Effector memory CD4-positive, alpha-beta T cell (primary cell): ENCODE data around the gene NUP98.

Experiments used
- DNase-seq, 3 donors: peaks; one replicate each; pipeline ENCODE4 v3.0.0-alpha.2; 2020
- H3K27ac ChIP-seq: 2 replicates; pipeline ENCODE4 v1.7.0; 2013; ENCODE audit warnings: mild to moderate bottlenecking, low read length, moderate library complexity; ENCODE audit not compliant: insufficient read depth, poor library complexity, severe bottlenecking
- H3K27me3 ChIP-seq: replicated peaks from 2 replicates; pipeline ENCODE4 v1.7.0; 2013; ENCODE audit warnings: mild to moderate bottlenecking, low read length; ENCODE audit not compliant: insufficient read depth, control insufficient read depth, poor library complexity, severe bottlenecking
- H3K36me3 ChIP-seq: 2 replicates; pipeline ENCODE4 v1.7.0; 2013; ENCODE audit warnings: mild to moderate bottlenecking, low read length, moderate library complexity; ENCODE audit not compliant: control insufficient read depth, insufficient read depth
- H3K4me1 ChIP-seq: 2 replicates; pipeline ENCODE4 v1.7.0; 2013; ENCODE audit warnings: low read length, mild to moderate bottlenecking; ENCODE audit not compliant: control insufficient read depth, insufficient read depth, poor library complexity, severe bottlenecking
- H3K4me3 ChIP-seq: 2 replicates; pipeline ENCODE4 v1.7.0; 2013; ENCODE audit warnings: low read length, low read depth, mild to moderate bottlenecking; ENCODE audit not compliant: insufficient read depth, poor library complexity, severe bottlenecking
- H3K9me3 ChIP-seq: 2 replicates; pipeline ENCODE4 v1.7.0; 2013; ENCODE audit warnings: mild to moderate bottlenecking, low read length, moderate library complexity; ENCODE audit not compliant: control insufficient read depth

Gene NUP98

GRCh38 chr11:3836903-3837302, 39.5 kb upstream of the NUP98 start:
- peaks cover 74% of the 10 kb centered on the region for H3K4me1 ChIP-seq
- H3K9me3 ChIP-seq: no peaks in the 10 kb centered on the region
- DNase-seq: peak; percentile 15 to 46 (median 39)
- H3K4me3 ChIP-seq: peak overlapping the region; percentile 48
- H3K36me3 ChIP-seq: peaks cover 6% of the 10 kb centered on the region
- H3K27ac ChIP-seq: peak overlapping the region; percentile 98
- no peaks in the 10 kb centered on the region for H3K27me3 ChIP-seq

- H3K4me3 ChIP-seq: no peak overlapping the region
- H3K36me3 ChIP-seq: peaks cover 18% of the 10 kb centered on the region
- H3K4me1 ChIP-seq: peaks cover 81% of the 10 kb centered on the region
- H3K27ac ChIP-seq: peak overlapping the region; percentile 48
- no peak for DNase-seq
- H3K27me3 ChIP-seq: no peaks in the 10 kb centered on the region
- H3K9me3 ChIP-seq: no peaks in the 10 kb centered on the region
Measured at GRCh38 chr11:3835751-3836150, 38.4 kb upstream of the NUP98 start.

- no peaks in the 10 kb centered on the region for H3K9me3 ChIP-seq
- H3K27me3 ChIP-seq: no peaks in the 10 kb centered on the region
- H3K4me3 ChIP-seq: no peak overlapping the region
- H3K27ac ChIP-seq: peak overlapping the region; percentile 48
- DNase-seq: no peak
- peaks cover 83% of the 10 kb centered on the region for H3K4me1 ChIP-seq
- H3K36me3 ChIP-seq: peaks cover 26% of the 10 kb centered on the region
Measured at GRCh38 chr11:3834664-3835461, 37.5 kb upstream of the NUP98 start.

- peaks cover 30% of the 10 kb centered on the region for H3K36me3 ChIP-seq
- peak overlapping the region; percentile 48 for H3K27ac ChIP-seq
- DNase-seq: no peak
- no peak overlapping the region for H3K4me3 ChIP-seq
- H3K4me1 ChIP-seq: peaks cover 79% of the 10 kb centered on the region
- H3K27me3 ChIP-seq: no peaks in the 10 kb centered on the region
- H3K9me3 ChIP-seq: no peaks in the 10 kb centered on the region
Measured at GRCh38 chr11:3834349-3834663, 37.0 kb upstream of the NUP98 start.

GRCh38 chr11:3833449-3833848, 36.1 kb upstream of the NUP98 start:
- H3K4me1 ChIP-seq: peaks cover 72% of the 10 kb centered on the region

GRCh38 chr11:3832816-3833215, 35.5 kb upstream of the NUP98 start:
- peaks cover 66% of the 10 kb centered on the region for H3K4me1 ChIP-seq
- peaks cover 34% of the 10 kb centered on the region for H3K36me3 ChIP-seq
- H3K27me3 ChIP-seq: no peaks in the 10 kb centered on the region
- H3K9me3 ChIP-seq: no peaks in the 10 kb centered on the region
- H3K4me3 ChIP-seq: no peak overlapping the region
- peak overlapping the region; percentile 48 for H3K27ac ChIP-seq
- no peak for DNase-seq

More at GRCh38 chr11:3833449-3833848, 36.1 kb upstream of the NUP98 start:
- Histone ChIP-seq H3K4me3 (no peak overlapping the region), H3K9me3 (no peaks in the 10 kb centered on the region), H3K27ac (peak overlapping the region; percentile 48), H3K27me3 (no peaks in the 10 kb centered on the region), H3K36me3 (peaks cover 31% of the 10 kb centered on the region)
- DNase-seq: no peak

- H3K9me3 ChIP-seq: no peaks in the 10 kb centered on the region
- no peaks in the 10 kb centered on the region for H3K27me3 ChIP-seq
- no peak for DNase-seq
- H3K27ac ChIP-seq: peak overlapping the region; percentile 48
- H3K36me3 ChIP-seq: peaks cover 46% of the 10 kb centered on the region
- H3K4me1 ChIP-seq: peaks cover 55% of the 10 kb centered on the region
- no peak overlapping the region for H3K4me3 ChIP-seq
Measured at GRCh38 chr11:3831378-3832239, 34.3 kb upstream of the NUP98 start.

- H3K27me3 ChIP-seq: no peaks in the 10 kb centered on the region
- no peaks in the 10 kb centered on the region for H3K9me3 ChIP-seq
- peaks cover 52% of the 10 kb centered on the region for H3K4me1 ChIP-seq
- peaks cover 55% of the 10 kb centered on the region for H3K36me3 ChIP-seq
- H3K27ac ChIP-seq: peak overlapping the region; percentile 36
- no peak overlapping the region for H3K4me3 ChIP-seq
- DNase-seq: no peak
Measured at GRCh38 chr11:3830730-3831129, 33.4 kb upstream of the NUP98 start.

- peaks cover 53% of the 10 kb centered on the region for H3K36me3 ChIP-seq
- DNase-seq: no peak
- H3K27ac ChIP-seq: peak overlapping the region; percentile 30
- no peaks in the 10 kb centered on the region for H3K9me3 ChIP-seq
- H3K4me1 ChIP-seq: peaks cover 45% of the 10 kb centered on the region
- H3K27me3 ChIP-seq: no peaks in the 10 kb centered on the region
- H3K4me3 ChIP-seq: no peak overlapping the region
Measured at GRCh38 chr11:3830088-3830487, 32.7 kb upstream of the NUP98 start.
